Pancreas (tissue), 10 donors: ENCODE results near the gene TNFRSF13B. TPM values are rescaled to one million over a fixed set of nuclear protein-coding genes. Genes with fewer than 3 reads are reported as not detected.
"Not testable (repeated sequence)": the region's sequence is repeated elsewhere in the genome, so short reads cannot be mapped to it uniquely, and the experiment has no call there.

Experiments
- ATAC-seq, 4 donors: fragments of 200-7000 bp; cut with Tn5 transposase; one replicate each; pipeline versions ENCODE4 v1.8.0 to v1.9.1; 2020; ENCODE audit warnings: mild to moderate bottlenecking in 4 of 4, moderate library complexity in 4 of 4
- DNase-seq, 6 donors: peaks; one replicate each; pipeline ENCODE4 v3.0.0-alpha.2; 2020
- FAIRE-seq: peaks from 2 replicates; lab custom pipeline; 2012; peaks lifted over from hg19 to GRCh38; lab: Jason Lieb, UNC
- H3K27ac ChIP-seq, 4 donors: fragments of 200-600 bp; sonication (generic); 1 replicate in 3 of 4; 2 replicates in 1 of 4; pipeline versions ENCODE4 v1.5.0 to v1.8.0; 2020
- H3K27me3 ChIP-seq, 4 donors: fragments of 200-600 bp; one replicate each; pipeline ENCODE4 v1.8.0; 2021
- H3K36me3 ChIP-seq, 3 donors: fragments of 200-600 bp; sonication (generic) in 1 of 3; one replicate each; pipeline versions ENCODE4 v1.5.0 to v1.8.0; 2020 to 2021
- H3K4me1 ChIP-seq, 3 donors: fragments of 200-600 bp; one replicate each; pipeline ENCODE4 v1.8.0; 2021
- H3K4me3 ChIP-seq, 4 donors: fragments of 200-600 bp; sonication (generic) in 2 of 4; one replicate each; pipeline versions ENCODE4 v1.5.0 to v1.8.0; 2020 to 2021
- H3K9me3 ChIP-seq, 4 donors: fragments of 200-600 bp; one replicate each; pipeline ENCODE4 v1.8.0; 2021
- WGBS, 2 donors: extraction: QIAGEN DNeasy Blood & Tissue Kit; methylation state at CpG; one replicate each; pipeline ENCODE4 v1.1.7; 2013; 5-methylcytosine and 5-hydroxymethylcytosine counted together
- intact Hi-C, 3 donors: fragments of 100-400 bp; cut with DNase I; formaldehyde crosslinking; loops; one replicate each; pipeline versions ENCODE4 v1.11.1 to v1.14.2; 2022
- polyA plus RNA-seq, 2 donors: library from polyadenylated mRNA; stranded (reverse); fragments of 200-250 nt; gene quantifications; one replicate each; pipeline ENCODE4 v1.2.3, GENCODE V29; 2013
- total RNA-seq, 6 donors: library from RNA; stranded (reverse); fragmentation: NEBNext Ultra II Directional in 4 of 6; extraction: Animal tissue kit (Norgen Biotek cat#: 25700) in 4 of 6; gene quantifications; one replicate each; pipeline versions ENCODE4 v1.2.1 to v1.2.4, GENCODE V29; 2021 to 2023
- TF ChIP-seq, protein P1 (sequence below), 4 donors: fragments of 200-600 bp; sonication (generic) in 3 of 4; IDR thresholded peaks; one replicate each; pipeline versions ENCODE4 v1.5.0 to v1.8.0; 2021; ENCODE audit warnings: antibody characterized with exemption in 4 of 4
- donor health status: healthy with polysubstance abuse.
- donor health status: DM: no; HTN: no; CAD: no; lungs with moderate emphysema.
- donor health status: DM: no; HTN: no; CAD: no.
- donor health status: control.
- donor health status: control.
- donor health status: Bipolar disorder and iron deficiency.
- donor health status: DM: yes; HTN: yes; CAD: no.
- donor health status: DM: no; HTN: no; CAD: no.
- donor health status: DM: no; HTN: no; CAD: no.
- donor health status: DM: yes; HTN: yes; CAD: no.

TNFRSF13B gene
- total and polyA plus RNA-seq, 8 donors = 0.16 TPM; not detected in 7

DNA sequence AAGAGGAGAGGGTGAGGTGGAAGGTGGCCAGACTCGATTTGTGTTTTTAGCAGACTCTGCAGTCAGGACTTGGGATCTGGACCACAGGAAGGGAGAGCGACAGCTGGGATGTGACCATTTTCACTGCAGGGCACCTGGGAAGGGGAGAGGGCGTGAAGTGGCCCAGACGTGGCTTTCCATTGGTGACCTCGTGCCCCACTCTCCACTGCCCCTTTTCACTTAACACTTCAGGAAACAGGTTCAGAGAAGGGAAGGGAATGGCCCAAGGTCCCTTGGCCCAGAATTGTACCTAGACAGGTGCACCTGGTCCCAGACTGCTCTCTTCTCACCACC is 47.5 kb upstream of the TNFRSF13B start:
- DNase-seq (peak in 1 of 6 donors; percentile 35), ATAC-seq (no peak), FAIRE-seq (no peak)
- Histone ChIP-seq H3K36me3 (no peaks in the 10 kb centered on the region), H3K27ac (peak overlapping the region; percentile 37 to 86 (median 71)), H3K27me3 (no peaks in the 10 kb centered on the region), H3K4me3 (no peak overlapping the region), H3K9me3 (no peaks in the 10 kb centered on the region), H3K4me1 (peaks cover 32 to 40% (median 34%) of the 10 kb centered on the region in 3 donors)
- intact Hi-C loops = loop anchor here in 1 of 3 donors (10.0 kb wide), 1 partner anchor 55 kb away; no protein-coding TSS in a partner anchor
- TF ChIP-seq, protein P1, sequence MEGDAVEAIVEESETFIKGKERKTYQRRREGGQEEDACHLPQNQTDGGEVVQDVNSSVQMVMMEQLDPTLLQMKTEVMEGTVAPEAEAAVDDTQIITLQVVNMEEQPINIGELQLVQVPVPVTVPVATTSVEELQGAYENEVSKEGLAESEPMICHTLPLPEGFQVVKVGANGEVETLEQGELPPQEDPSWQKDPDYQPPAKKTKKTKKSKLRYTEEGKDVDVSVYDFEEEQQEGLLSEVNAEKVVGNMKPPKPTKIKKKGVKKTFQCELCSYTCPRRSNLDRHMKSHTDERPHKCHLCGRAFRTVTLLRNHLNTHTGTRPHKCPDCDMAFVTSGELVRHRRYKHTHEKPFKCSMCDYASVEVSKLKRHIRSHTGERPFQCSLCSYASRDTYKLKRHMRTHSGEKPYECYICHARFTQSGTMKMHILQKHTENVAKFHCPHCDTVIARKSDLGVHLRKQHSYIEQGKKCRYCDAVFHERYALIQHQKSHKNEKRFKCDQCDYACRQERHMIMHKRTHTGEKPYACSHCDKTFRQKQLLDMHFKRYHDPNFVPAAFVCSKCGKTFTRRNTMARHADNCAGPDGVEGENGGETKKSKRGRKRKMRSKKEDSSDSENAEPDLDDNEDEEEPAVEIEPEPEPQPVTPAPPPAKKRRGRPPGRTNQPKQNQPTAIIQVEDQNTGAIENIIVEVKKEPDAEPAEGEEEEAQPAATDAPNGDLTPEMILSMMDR (IDR thresholded peaks at IDR 0.05) = no peak
- WGBS, 2 donors = 68 to 73% methylated on average over 5 of the region's 5 CpGs

DNA sequence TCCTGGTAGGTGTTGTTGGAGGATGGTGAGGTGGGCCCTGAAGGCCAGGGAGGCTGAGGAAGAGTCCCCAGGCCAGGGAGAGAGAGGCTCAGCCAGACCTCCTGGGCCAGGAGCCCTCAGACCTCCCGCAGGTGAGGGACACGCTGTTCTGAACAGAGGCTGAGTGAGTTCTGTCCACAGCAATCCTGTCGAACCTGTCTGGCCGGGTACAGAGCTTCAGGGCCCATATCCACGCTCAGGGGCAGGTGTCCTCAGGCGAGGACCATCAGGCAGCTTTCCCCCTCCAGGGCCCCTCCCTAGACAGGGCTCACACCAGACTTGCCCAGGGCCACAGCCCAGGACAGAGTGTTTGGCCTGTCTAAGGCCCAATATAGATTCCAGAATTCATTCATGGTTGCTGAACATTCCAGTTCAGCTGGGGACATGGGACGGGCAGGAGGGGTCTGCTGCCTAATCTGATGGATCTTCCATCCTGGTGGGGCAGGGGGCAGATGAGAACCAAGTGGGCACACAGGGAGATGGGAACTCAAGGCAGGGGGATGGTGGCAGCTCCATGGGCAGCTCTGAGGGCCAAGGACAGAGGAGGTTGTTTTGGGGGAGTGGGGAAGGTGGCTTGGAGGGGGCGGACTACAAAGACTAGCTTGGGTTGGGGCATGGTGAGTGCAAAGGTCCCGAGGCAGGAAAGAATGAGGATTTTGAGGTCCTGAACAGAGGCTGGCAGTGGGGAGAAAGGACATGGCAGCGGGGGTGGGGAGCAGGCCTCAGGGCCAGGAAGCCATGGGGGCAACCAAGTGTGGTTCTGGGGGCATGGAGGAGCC is 46.9 kb upstream of the TNFRSF13B start:
- Histone ChIP-seq H3K27ac (peak overlapping the region; percentile 37 to 86 (median 71)), H3K36me3 (no peaks in the 10 kb centered on the region), H3K4me1 (peaks cover 32 to 40% (median 34%) of the 10 kb centered on the region in 3 donors), H3K4me3 (no peak overlapping the region), H3K9me3 (no peaks in the 10 kb centered on the region), H3K27me3 (no peaks in the 10 kb centered on the region)
- peak; percentile 48 to 72 (median 70) for ATAC-seq
- WGBS, 2 donors = 50 to 51% methylated on average over 10 of the region's 10 CpGs
- FAIRE-seq = no peak
- DNase-seq = peak in 5 of 6 donors; percentile 57 to 81 (median 69)
- intact Hi-C loops = loop anchor here in 1 of 3 donors (10.0 kb wide), 1 partner anchor 56 kb away; no protein-coding TSS in a partner anchor
- TF ChIP-seq, protein P1 (IDR thresholded peaks at IDR 0.05) = no peak

DNA sequence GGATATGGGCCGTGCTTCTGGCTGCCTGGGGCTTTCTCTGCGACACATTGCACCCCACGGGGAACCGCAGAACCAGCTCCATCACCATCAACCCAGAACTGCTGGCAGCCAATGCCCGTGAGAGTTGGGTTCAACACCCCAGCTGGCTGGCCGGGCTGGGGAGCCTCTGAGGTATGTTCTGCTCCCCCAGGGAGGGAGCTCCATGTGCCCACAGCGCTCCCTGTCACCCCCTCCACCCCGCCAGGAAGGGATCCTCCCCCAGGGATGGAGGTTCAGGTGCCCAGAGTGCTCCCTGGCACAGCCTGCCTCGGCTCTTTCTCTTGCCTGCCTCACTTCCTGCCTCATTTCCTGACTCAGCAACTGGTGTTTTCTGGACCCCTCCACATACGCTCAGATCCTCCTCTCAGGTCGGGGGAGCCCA is 46.1 kb upstream of the TNFRSF13B start:
- TF ChIP-seq, protein P1 (IDR thresholded peaks at IDR 0.05) = no peak
- H3K4me1 ChIP-seq = peaks cover 32 to 40% (median 34%) of the 10 kb centered on the region in 3 donors
- H3K27me3 ChIP-seq = no peaks in the 10 kb centered on the region
- DNase-seq (peak in 1 of 6 donors; percentile 55), ATAC-seq (no peak), FAIRE-seq (no peak)
- H3K27ac ChIP-seq = peak overlapping the region; percentile 37 to 86 (median 71)
- no peak overlapping the region for H3K4me3 ChIP-seq
- WGBS, 2 donors = 86 to 91% methylated on average over 10 to 11 of the region's 11 CpGs
- H3K9me3 ChIP-seq = no peaks in the 10 kb centered on the region
- H3K36me3 ChIP-seq = no peaks in the 10 kb centered on the region
- intact Hi-C loops = loop anchor here in 1 of 3 donors (10.0 kb wide), 1 partner anchor 57 kb away; no protein-coding TSS in a partner anchor

DNA sequence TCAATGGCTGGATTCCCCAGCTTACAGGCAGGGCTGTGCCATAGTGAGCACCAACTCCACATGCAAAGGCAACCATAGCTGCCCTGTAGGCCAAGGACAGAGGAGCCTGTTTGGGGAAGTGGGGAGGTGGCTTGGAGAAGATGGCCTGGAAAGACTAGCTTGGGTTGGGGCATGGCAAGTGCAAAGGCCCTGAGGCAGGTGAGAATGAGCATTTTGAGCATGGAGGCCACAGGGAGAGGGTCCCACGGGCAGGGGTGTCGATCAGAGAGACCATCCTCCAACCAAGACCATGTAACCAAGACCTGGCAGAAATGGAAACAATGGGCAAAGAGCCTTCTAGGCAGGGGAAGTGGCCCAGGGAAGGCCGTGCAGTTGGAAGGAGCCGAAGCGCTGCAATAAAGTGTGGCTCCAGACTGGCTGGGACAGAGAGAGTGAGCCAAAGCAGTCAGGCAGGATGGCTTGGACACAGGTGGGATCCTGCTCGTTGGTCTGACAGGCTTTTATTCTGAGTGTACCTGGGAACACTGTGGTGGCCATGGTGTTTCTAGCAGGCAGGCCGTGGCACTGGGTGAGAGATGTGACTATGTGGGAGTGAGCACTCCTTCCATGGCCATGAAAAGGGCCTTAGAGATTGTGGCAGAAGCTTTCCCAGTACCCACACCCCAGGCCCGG is 45.6 kb upstream of the TNFRSF13B start:
- no peak for ATAC-seq
- TF ChIP-seq, protein P1 (IDR thresholded peaks at IDR 0.05) = no peak
- FAIRE-seq = no peak
- WGBS, 2 donors = 91 to 97% methylated on average over 8 of the region's 8 CpGs
- Histone ChIP-seq H3K4me1 (peaks cover 32 to 40% (median 34%) of the 10 kb centered on the region in 3 donors), H3K36me3 (no peaks in the 10 kb centered on the region), H3K27ac (peak overlapping the region; percentile 37 to 86 (median 71)), H3K9me3 (no peaks in the 10 kb centered on the region), H3K4me3 (no peak overlapping the region), H3K27me3 (no peaks in the 10 kb centered on the region)
- DNase-seq = peak in 1 of 6 donors; percentile 36
- intact Hi-C loops = loop anchor here in 1 of 3 donors (10.0 kb wide), 1 partner anchor 57 kb away; no protein-coding TSS in a partner anchor

DNA sequence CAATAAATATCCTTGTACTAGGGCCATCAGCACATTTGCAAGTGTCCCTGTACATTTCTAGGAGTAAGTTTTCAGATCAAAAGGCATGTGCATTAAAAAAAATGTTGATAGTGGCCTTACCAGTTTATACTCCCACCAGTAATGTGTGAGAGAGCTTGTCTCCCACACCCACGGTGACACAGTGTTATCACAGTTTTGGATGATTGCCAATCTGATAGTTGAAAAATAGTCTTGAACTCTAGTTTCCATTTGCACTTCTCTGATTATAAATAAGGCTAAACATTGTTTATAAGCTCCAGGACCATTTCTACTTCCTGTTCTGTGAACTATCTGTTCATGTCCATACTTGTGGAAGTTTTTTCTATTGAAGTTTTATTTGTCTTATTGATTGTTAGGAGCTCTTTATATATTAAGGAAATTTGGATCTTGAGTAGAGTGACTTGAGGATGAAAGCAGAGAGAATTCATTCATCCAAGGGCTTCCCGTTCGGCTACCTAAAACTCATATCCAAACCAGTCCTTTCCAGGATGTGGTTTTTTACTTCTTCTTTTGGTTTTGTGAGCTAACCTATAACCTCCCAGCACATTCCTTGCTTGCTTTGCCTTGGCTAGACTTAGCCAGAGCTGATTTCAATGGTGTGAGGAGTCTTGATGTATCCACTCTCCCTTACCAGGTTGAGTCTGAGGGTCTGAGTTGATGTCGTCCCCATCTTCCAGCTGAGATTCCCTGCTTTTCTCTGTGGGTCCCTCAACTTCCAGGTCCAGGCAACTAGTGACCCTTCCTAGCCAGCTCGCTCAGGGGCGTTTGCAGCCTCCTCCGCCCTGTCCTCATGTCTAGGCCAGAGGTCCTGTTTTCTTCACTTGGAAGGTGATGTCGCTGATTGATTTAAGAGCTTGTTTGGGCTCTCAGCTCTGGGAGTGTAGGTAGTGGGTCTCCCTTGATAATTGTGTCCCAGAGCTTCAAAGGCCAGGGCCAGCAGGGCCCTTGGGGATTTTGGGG is 44.6 kb upstream of the TNFRSF13B start:
- not testable (repeated sequence) for H3K9me3 ChIP-seq, H3K4me3 ChIP-seq, FAIRE-seq, ATAC-seq, H3K27me3 ChIP-seq, H3K36me3 ChIP-seq
- H3K27ac ChIP-seq = peak overlapping the region in 2 of 4 donors; percentile 80 to 86
- DNase-seq = peak in 1 of 6 donors; percentile 10
- intact Hi-C loops = loop anchor here in 1 of 3 donors (10.0 kb wide), 1 partner anchor 58 kb away; no protein-coding TSS in a partner anchor
- H3K4me1 ChIP-seq = peaks cover 27 to 34% (median 30%) of the 10 kb centered on the region in 3 donors
- WGBS, 2 donors = 80 to 84% methylated on average over 8 of the region's 8 CpGs
